ENCODE measurements around the gene JAM3.
A peak's percentile ranks its signal among the peaks of the same experiment; 100 is the strongest.

Gene JAM3

GRCh38 chr11:134157451-134157850 lies 88.6 kb downstream of the JAM3 start:
- Histone ChIP-seq H3K27me3 (ENCODE audit: control insufficient read depth, insufficient read depth, low read length) (no peaks in the 10 kb centered on the region), H3K4me1 (ENCODE audit: control insufficient read depth, insufficient read depth, low read length) (no peaks in the 10 kb centered on the region), H3K27ac (ENCODE audit: low read length) (no peak overlapping the region), H3K36me3 (ENCODE audit: control insufficient read depth, insufficient read depth, low read length) (peaks cover 45% of the 10 kb centered on the region), H3K4me3 (ENCODE audit: low read length) (no peak overlapping the region), H3K9me3 (ENCODE audit: control insufficient read depth, insufficient read depth, low read length) (peaks cover 4% of the 10 kb centered on the region; the same call in 1 of the 2 replicates)
- no CpG with 5 or more reads among the region's 4 CpGs for WGBS (ENCODE audit: insufficient coverage, insufficient read length)
- no peak for DNase-seq (ENCODE audit: low read depth, low spot score)

- Histone ChIP-seq H3K4me1 (ENCODE audit: control insufficient read depth, insufficient read depth, low read length) (no peaks in the 10 kb centered on the region), H3K27me3 (ENCODE audit: control insufficient read depth, insufficient read depth, low read length) (no peaks in the 10 kb centered on the region), H3K4me3 (ENCODE audit: low read length) (no peak overlapping the region), H3K36me3 (ENCODE audit: control insufficient read depth, insufficient read depth, low read length) (peaks cover 46% of the 10 kb centered on the region), H3K27ac (ENCODE audit: low read length) (no peak overlapping the region), H3K9me3 (ENCODE audit: control insufficient read depth, insufficient read depth, low read length) (peaks cover 8% of the 10 kb centered on the region)
- WGBS (ENCODE audit: insufficient coverage, insufficient read length): no CpG with 5 or more reads among the region's 9 CpGs
- DNase-seq (ENCODE audit: low read depth, low spot score): no peak
These were observed 89.2 kb downstream of the JAM3 start for GRCh38 chr11:134158023-134158422.

GRCh38 chr11:134159652-134160051 lies 90.8 kb downstream of the JAM3 start:
- no peak overlapping the region for H3K27ac ChIP-seq (ENCODE audit: low read length)
- WGBS (ENCODE audit: insufficient coverage, insufficient read length): no CpG with 5 or more reads among the region's 9 CpGs
- H3K9me3 ChIP-seq (ENCODE audit: control insufficient read depth, insufficient read depth, low read length): peaks cover 17% of the 10 kb centered on the region
- H3K4me1 ChIP-seq (ENCODE audit: control insufficient read depth, insufficient read depth, low read length): no peaks in the 10 kb centered on the region
- no peak for DNase-seq (ENCODE audit: low read depth, low spot score)
- no peaks in the 10 kb centered on the region for H3K27me3 ChIP-seq (ENCODE audit: control insufficient read depth, insufficient read depth, low read length)
- H3K4me3 ChIP-seq (ENCODE audit: low read length): no peak overlapping the region
- peaks cover 45% of the 10 kb centered on the region for H3K36me3 ChIP-seq (ENCODE audit: control insufficient read depth, insufficient read depth, low read length)

GRCh38 chr11:134164490-134165370 lies 95.9 kb downstream of the JAM3 start:
- H3K36me3 ChIP-seq (ENCODE audit: control insufficient read depth, insufficient read depth, low read length): peaks cover 59% of the 10 kb centered on the region

GRCh38 chr11:134170177-134170918 lies 101.5 kb downstream of the JAM3 start:
- no peak overlapping the region for H3K27ac ChIP-seq (ENCODE audit: low read length)
- no peak overlapping the region for H3K4me3 ChIP-seq (ENCODE audit: low read length)
- H3K4me1 ChIP-seq (ENCODE audit: control insufficient read depth, insufficient read depth, low read length): no peaks in the 10 kb centered on the region
- DNase-seq (ENCODE audit: low read depth, low spot score): no peak
- no peaks in the 10 kb centered on the region for H3K27me3 ChIP-seq (ENCODE audit: control insufficient read depth, insufficient read depth, low read length)
- peaks cover 60% of the 10 kb centered on the region for H3K36me3 ChIP-seq (ENCODE audit: control insufficient read depth, insufficient read depth, low read length)
- peaks cover 26% of the 10 kb centered on the region for H3K9me3 ChIP-seq (ENCODE audit: control insufficient read depth, insufficient read depth, low read length)
- no CpG with 5 or more reads among the region's 6 CpGs for WGBS (ENCODE audit: insufficient coverage, insufficient read length)

More at GRCh38 chr11:134164490-134165370, 95.9 kb downstream of the JAM3 start:
- Histone ChIP-seq H3K4me3 (ENCODE audit: low read length) (no peak overlapping the region), H3K27me3 (ENCODE audit: control insufficient read depth, insufficient read depth, low read length) (no peaks in the 10 kb centered on the region), H3K4me1 (ENCODE audit: control insufficient read depth, insufficient read depth, low read length) (no peaks in the 10 kb centered on the region), H3K9me3 (ENCODE audit: control insufficient read depth, insufficient read depth, low read length) (peaks cover 46% of the 10 kb centered on the region), H3K27ac (ENCODE audit: low read length) (no peak overlapping the region)
- WGBS (ENCODE audit: insufficient coverage, insufficient read length): no CpG with 5 or more reads among the region's 11 CpGs
- DNase-seq (ENCODE audit: low read depth, low spot score): peak; percentile 43

- no CpG with 5 or more reads among the region's 5 CpGs for WGBS (ENCODE audit: insufficient coverage, insufficient read length)
- Histone ChIP-seq H3K36me3 (ENCODE audit: control insufficient read depth, insufficient read depth, low read length) (peaks cover 55% of the 10 kb centered on the region), H3K9me3 (ENCODE audit: control insufficient read depth, insufficient read depth, low read length) (peaks cover 23% of the 10 kb centered on the region)
These were observed 102.0 kb downstream of the JAM3 start for GRCh38 chr11:134170919-134171281.

GRCh38 chr11:134171951-134172350 lies 103.1 kb downstream of the JAM3 start:
- no peak for DNase-seq (ENCODE audit: low read depth, low spot score)
- Histone ChIP-seq H3K27me3 (ENCODE audit: control insufficient read depth, insufficient read depth, low read length) (no peaks in the 10 kb centered on the region), H3K36me3 (ENCODE audit: control insufficient read depth, insufficient read depth, low read length) (peaks cover 63% of the 10 kb centered on the region), H3K4me3 (ENCODE audit: low read length) (no peak overlapping the region), H3K9me3 (ENCODE audit: control insufficient read depth, insufficient read depth, low read length) (peaks cover 23% of the 10 kb centered on the region), H3K4me1 (ENCODE audit: control insufficient read depth, insufficient read depth, low read length) (no peaks in the 10 kb centered on the region), H3K27ac (ENCODE audit: low read length) (no peak overlapping the region)
- no CpG with 5 or more reads among the region's 10 CpGs for WGBS (ENCODE audit: insufficient coverage, insufficient read length)

More at GRCh38 chr11:134170919-134171281, 102.0 kb downstream of the JAM3 start:
- no peak overlapping the region for H3K4me3 ChIP-seq (ENCODE audit: low read length)
- DNase-seq (ENCODE audit: low read depth, low spot score): no peak
- H3K27me3 ChIP-seq (ENCODE audit: control insufficient read depth, insufficient read depth, low read length): no peaks in the 10 kb centered on the region
- H3K4me1 ChIP-seq (ENCODE audit: control insufficient read depth, insufficient read depth, low read length): no peaks in the 10 kb centered on the region
- no peak overlapping the region for H3K27ac ChIP-seq (ENCODE audit: low read length)

- H3K4me1 ChIP-seq (ENCODE audit: control insufficient read depth, insufficient read depth, low read length): no peaks in the 10 kb centered on the region
- peaks cover 16% of the 10 kb centered on the region for H3K9me3 ChIP-seq (ENCODE audit: control insufficient read depth, insufficient read depth, low read length)
- peaks cover 56% of the 10 kb centered on the region for H3K36me3 ChIP-seq (ENCODE audit: control insufficient read depth, insufficient read depth, low read length)
- no peak overlapping the region for H3K4me3 ChIP-seq (ENCODE audit: low read length)
- H3K27me3 ChIP-seq (ENCODE audit: control insufficient read depth, insufficient read depth, low read length): no peaks in the 10 kb centered on the region
- no CpG with 5 or more reads among the region's 5 CpGs for WGBS (ENCODE audit: insufficient coverage, insufficient read length)
- DNase-seq (ENCODE audit: low read depth, low spot score): no peak
- H3K27ac ChIP-seq (ENCODE audit: low read length): no peak overlapping the region
These were observed 104.4 kb downstream of the JAM3 start for GRCh38 chr11:134173296-134173695.

GRCh38 chr11:134176284-134176683 lies 107.4 kb downstream of the JAM3 start:
- no peaks in the 10 kb centered on the region for H3K4me1 ChIP-seq (ENCODE audit: control insufficient read depth, insufficient read depth, low read length)
- WGBS (ENCODE audit: insufficient coverage, insufficient read length): no CpG with 5 or more reads among the region's 13 CpGs
- H3K27ac ChIP-seq (ENCODE audit: low read length): no peak overlapping the region
- no peaks in the 10 kb centered on the region for H3K27me3 ChIP-seq (ENCODE audit: control insufficient read depth, insufficient read depth, low read length)
- peaks cover 2% of the 10 kb centered on the region; the same call in 1 of the 2 replicates for H3K9me3 ChIP-seq (ENCODE audit: control insufficient read depth, insufficient read depth, low read length)
- no peak overlapping the region for H3K4me3 ChIP-seq (ENCODE audit: low read length)
- DNase-seq (ENCODE audit: low read depth, low spot score): no peak
- peaks cover 39% of the 10 kb centered on the region for H3K36me3 ChIP-seq (ENCODE audit: control insufficient read depth, insufficient read depth, low read length)

- H3K36me3 ChIP-seq (ENCODE audit: control insufficient read depth, insufficient read depth, low read length): peaks cover 27% of the 10 kb centered on the region
- DNase-seq (ENCODE audit: low read depth, low spot score): no peak
These were observed 109.3 kb downstream of the JAM3 start for GRCh38 chr11:134178032-134178674.

More at GRCh38 chr11:134178032-134178674, 109.3 kb downstream of the JAM3 start:
- H3K27ac ChIP-seq (ENCODE audit: low read length): no peak overlapping the region
- no CpG with 5 or more reads among the region's 5 CpGs for WGBS (ENCODE audit: insufficient coverage, insufficient read length)
- no peaks in the 10 kb centered on the region; the same call in 1 of the 2 replicates for H3K9me3 ChIP-seq (ENCODE audit: control insufficient read depth, insufficient read depth, low read length)
- no peaks in the 10 kb centered on the region for H3K4me1 ChIP-seq (ENCODE audit: control insufficient read depth, insufficient read depth, low read length)
- H3K27me3 ChIP-seq (ENCODE audit: control insufficient read depth, insufficient read depth, low read length): no peaks in the 10 kb centered on the region
- no peak overlapping the region for H3K4me3 ChIP-seq (ENCODE audit: low read length)
